ENCODE measurements around the gene NTN1. TPM values are rescaled to one million over a fixed set of nuclear protein-coding genes. Genes with fewer than 3 reads are reported as not detected.

The NTN1 gene
- polyA plus RNA-seq, 1 experiment, result 0.06 TPM

GRCh38 chr17:9174312-9174711 lies 153.0 kb downstream of the NTN1 start:
- Histone ChIP-seq H3K27me3 (ENCODE audit: control insufficient read depth, insufficient read depth, low read length) (no peaks in the 10 kb centered on the region), H3K36me3 (ENCODE audit: control insufficient read depth, insufficient read depth, low read length) (no peaks in the 10 kb centered on the region), H3K4me3 (ENCODE audit: low read depth, low read length) (no peak overlapping the region)
- no peak for TF ChIP-seq CTCF (IDR thresholded peaks at IDR 0.05; ENCODE audit: insufficient read depth, low read depth, low read length)
- DNase-seq (ENCODE audit: low read depth), result no peak
- ChIA-PET CTCF (no interaction called here), POLR2A (no interaction called here)

- Histone ChIP-seq H3K36me3 (ENCODE audit: control insufficient read depth, insufficient read depth, low read length) (no peaks in the 10 kb centered on the region), H3K27me3 (ENCODE audit: control insufficient read depth, insufficient read depth, low read length) (no peaks in the 10 kb centered on the region), H3K4me3 (ENCODE audit: low read depth, low read length) (no peak overlapping the region)
- DNase-seq (ENCODE audit: low read depth), result no peak
- TF ChIP-seq CTCF (IDR thresholded peaks at IDR 0.05; ENCODE audit: insufficient read depth, low read depth, low read length), result no peak
- POLR2A ChIA-PET, result no interaction called here
- CTCF ChIA-PET, result no interaction called here
Measured at GRCh38 chr17:9174779-9175574, 153.7 kb downstream of the NTN1 start.

- DNase-seq (ENCODE audit: low read depth), result no peak
- Histone ChIP-seq H3K36me3 (ENCODE audit: control insufficient read depth, insufficient read depth, low read length) (no peaks in the 10 kb centered on the region), H3K27me3 (ENCODE audit: control insufficient read depth, insufficient read depth, low read length) (no peaks in the 10 kb centered on the region), H3K4me3 (ENCODE audit: low read depth, low read length) (no peak overlapping the region)
- POLR2A ChIA-PET, result no interaction called here
- CTCF ChIA-PET, result no interaction called here
- TF ChIP-seq CTCF (IDR thresholded peaks at IDR 0.05; ENCODE audit: insufficient read depth, low read depth, low read length), result no peak
Measured at GRCh38 chr17:9175700-9176467, 154.6 kb downstream of the NTN1 start.

GRCh38 chr17:9177212-9177611 lies 155.9 kb downstream of the NTN1 start:
- ChIA-PET POLR2A (no interaction called here), CTCF (interaction anchor here (0.8 kb wide), 1 partner anchor 24 kb away, joined by 3 read pairs; no protein-coding TSS in a partner anchor)
- no peak for TF ChIP-seq CTCF (IDR thresholded peaks at IDR 0.05; ENCODE audit: insufficient read depth, low read depth, low read length)
- no peak for DNase-seq (ENCODE audit: low read depth)
- Histone ChIP-seq H3K36me3 (ENCODE audit: control insufficient read depth, insufficient read depth, low read length) (no peaks in the 10 kb centered on the region), H3K27me3 (ENCODE audit: control insufficient read depth, insufficient read depth, low read length) (no peaks in the 10 kb centered on the region), H3K4me3 (ENCODE audit: low read depth, low read length) (no peak overlapping the region)

- ChIA-PET CTCF (interaction anchor here (1.3 kb wide), 1 partner anchor 13 kb away, joined by 4 read pairs; no protein-coding TSS in a partner anchor), POLR2A (no interaction called here)
- no peak for TF ChIP-seq CTCF (IDR thresholded peaks at IDR 0.05; ENCODE audit: insufficient read depth, low read depth, low read length)
- Histone ChIP-seq H3K27me3 (ENCODE audit: control insufficient read depth, insufficient read depth, low read length) (no peaks in the 10 kb centered on the region), H3K36me3 (ENCODE audit: control insufficient read depth, insufficient read depth, low read length) (no peaks in the 10 kb centered on the region), H3K4me3 (ENCODE audit: low read depth, low read length) (no peak overlapping the region)
- no peak for DNase-seq (ENCODE audit: low read depth)
Measured at GRCh38 chr17:9178319-9178718, 157.0 kb downstream of the NTN1 start.

Measured in BJ (cell line).